SK-N-SH (cell line): ENCODE measurements around the gene GLG1.
"Not testable (repeated sequence)": the region's sequence is repeated elsewhere in the genome, so short reads cannot be mapped to it uniquely, and the experiment has no call there.

ENCODE experiments used
- CTCF ChIP-seq: fragments of 200-600 bp; sonication (generic); IDR thresholded peaks from 2 replicates; pipeline ENCODE4 v1.6.1; 2017; ENCODE audit warnings: antibody characterized with exemption, mild to moderate bottlenecking, moderate library complexity
- EZH2phosphoT487 ChIP-seq: fragments of 200-600 bp; sonication (generic); IDR thresholded peaks from 2 replicates; pipeline ENCODE4 v1.6.1; 2017; ENCODE audit warnings: low read depth, mixed run types, mild to moderate bottlenecking, antibody characterized with exemption, moderate library complexity, borderline replicate concordance
- JUND ChIP-seq: IDR thresholded peaks from 2 replicates; pipeline ENCODE4 v1.4.0; 2012
- MXI1 ChIP-seq: IDR thresholded peaks from 2 replicates; pipeline ENCODE4 v1.6.1; 2012; ENCODE audit warnings: mild to moderate bottlenecking, low read depth, low read length, improper control_type of control experiment
- PBX3 ChIP-seq: IDR thresholded peaks from 2 replicates; pipeline ENCODE4; 2012
- POLR2AphosphoS5 ChIP-seq: IDR thresholded peaks from 2 replicates; pipeline ENCODE4 v1.6.1; 2012; ENCODE audit warnings: low read depth, low read length
- RCOR1 ChIP-seq: fragments of 150-350 bp; IDR thresholded peaks from 2 replicates; pipeline ENCODE4 v1.6.1; 2017; ENCODE audit warnings: antibody characterized with exemption, low read length
- RFX5 ChIP-seq: IDR thresholded peaks from 2 replicates; pipeline ENCODE4 v1.6.1; 2012; ENCODE audit warnings: mild to moderate bottlenecking, improper control_type of control experiment, low read length
- TAF1 ChIP-seq: IDR thresholded peaks from 2 replicates; pipeline ENCODE4 v1.6.1; 2012; ENCODE audit warnings: low read depth, mild to moderate bottlenecking, low read length, moderate library complexity, borderline replicate concordance
- TCF12 ChIP-seq: IDR thresholded peaks from 2 replicates; pipeline ENCODE4 v1.4.0; 2012
- YY1 ChIP-seq: IDR thresholded peaks from 2 replicates; pipeline ENCODE4 v1.4.0; 2012; ENCODE audit warnings: low read depth, mild to moderate bottlenecking
- TF ChIP-seq, protein P1 (sequence below): IDR thresholded peaks from 2 replicates; pipeline ENCODE4 v1.6.1; 2012; ENCODE audit warnings: mild to moderate bottlenecking, low read depth, low read length, moderate library complexity

GRCh38 chr16:74400238-74400637 lies 206.7 kb downstream of the GLG1 start:
- TF ChIP-seq CTCF, YY1, TCF12, EZH2phosphoT487, MXI1, RCOR1, RFX5, JUND, TAF1, POLR2AphosphoS5, PBX3: not testable (repeated sequence)
- TF ChIP-seq, protein P1, sequence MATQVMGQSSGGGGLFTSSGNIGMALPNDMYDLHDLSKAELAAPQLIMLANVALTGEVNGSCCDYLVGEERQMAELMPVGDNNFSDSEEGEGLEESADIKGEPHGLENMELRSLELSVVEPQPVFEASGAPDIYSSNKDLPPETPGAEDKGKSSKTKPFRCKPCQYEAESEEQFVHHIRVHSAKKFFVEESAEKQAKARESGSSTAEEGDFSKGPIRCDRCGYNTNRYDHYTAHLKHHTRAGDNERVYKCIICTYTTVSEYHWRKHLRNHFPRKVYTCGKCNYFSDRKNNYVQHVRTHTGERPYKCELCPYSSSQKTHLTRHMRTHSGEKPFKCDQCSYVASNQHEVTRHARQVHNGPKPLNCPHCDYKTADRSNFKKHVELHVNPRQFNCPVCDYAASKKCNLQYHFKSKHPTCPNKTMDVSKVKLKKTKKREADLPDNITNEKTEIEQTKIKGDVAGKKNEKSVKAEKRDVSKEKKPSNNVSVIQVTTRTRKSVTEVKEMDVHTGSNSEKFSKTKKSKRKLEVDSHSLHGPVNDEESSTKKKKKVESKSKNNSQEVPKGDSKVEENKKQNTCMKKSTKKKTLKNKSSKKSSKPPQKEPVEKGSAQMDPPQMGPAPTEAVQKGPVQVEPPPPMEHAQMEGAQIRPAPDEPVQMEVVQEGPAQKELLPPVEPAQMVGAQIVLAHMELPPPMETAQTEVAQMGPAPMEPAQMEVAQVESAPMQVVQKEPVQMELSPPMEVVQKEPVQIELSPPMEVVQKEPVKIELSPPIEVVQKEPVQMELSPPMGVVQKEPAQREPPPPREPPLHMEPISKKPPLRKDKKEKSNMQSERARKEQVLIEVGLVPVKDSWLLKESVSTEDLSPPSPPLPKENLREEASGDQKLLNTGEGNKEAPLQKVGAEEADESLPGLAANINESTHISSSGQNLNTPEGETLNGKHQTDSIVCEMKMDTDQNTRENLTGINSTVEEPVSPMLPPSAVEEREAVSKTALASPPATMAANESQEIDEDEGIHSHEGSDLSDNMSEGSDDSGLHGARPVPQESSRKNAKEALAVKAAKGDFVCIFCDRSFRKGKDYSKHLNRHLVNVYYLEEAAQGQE: not testable (repeated sequence)
